BJ (cell line): ENCODE results near the gene DMWD. TPM values are rescaled to one million over a fixed set of nuclear protein-coding genes. Genes with fewer than 3 reads are reported as not detected.

Experiments used
- CTCF ChIA-PET: fragments of 350-600 bp; formaldehyde crosslinking; extraction: SDS; loops from one replicate; lab custom pipeline; 2021; ENCODE audit warnings: antibody characterized with exemption, inconsistent platforms; lab: Yijun Ruan, JAX
- POLR2A ChIA-PET: fragments of 300-600 bp; sonication (Branson Sonifier 250); formaldehyde crosslinking; extraction: SDS; loops from one replicate; lab custom pipeline; 2021; ENCODE audit warnings: antibody characterized with exemption; lab: Charles Lee
- DNase-seq: peaks from one replicate; pipeline ENCODE4 v3.0.0-alpha.2; 2011; ENCODE audit warnings: low read depth
- H3K27me3 ChIP-seq: 2 replicates; pipeline ENCODE4 v1.6.0; 2011; ENCODE audit warnings: low read length; ENCODE audit not compliant: control insufficient read depth, insufficient read depth
- H3K36me3 ChIP-seq: 2 replicates; pipeline ENCODE4 v1.5.1; 2011; ENCODE audit warnings: low read length; ENCODE audit not compliant: control insufficient read depth, insufficient read depth
- H3K4me3 ChIP-seq: 2 replicates; pipeline ENCODE4 v1.5.1; 2011; ENCODE audit warnings: low read depth, mild to moderate bottlenecking, control low read depth, low read length
- polyA plus RNA-seq: library from polyadenylated mRNA; depleted of rRNA; stranded (reverse); fragments of >200 nt; gene quantifications from 2 replicates; pipeline ENCODE4 v1.2.3, GENCODE V29; 2011
- TF ChIP-seq, protein P1 (sequence below): IDR thresholded peaks from 2 replicates; pipeline ENCODE4 v1.5.1; 2011; ENCODE audit warnings: low read depth, mild to moderate bottlenecking, control low read depth, inconsistent platforms, low read length, moderate library complexity; ENCODE audit not compliant: insufficient read depth

The DMWD gene
- polyA plus RNA-seq, 1 experiment = 28.6 TPM

DNA sequence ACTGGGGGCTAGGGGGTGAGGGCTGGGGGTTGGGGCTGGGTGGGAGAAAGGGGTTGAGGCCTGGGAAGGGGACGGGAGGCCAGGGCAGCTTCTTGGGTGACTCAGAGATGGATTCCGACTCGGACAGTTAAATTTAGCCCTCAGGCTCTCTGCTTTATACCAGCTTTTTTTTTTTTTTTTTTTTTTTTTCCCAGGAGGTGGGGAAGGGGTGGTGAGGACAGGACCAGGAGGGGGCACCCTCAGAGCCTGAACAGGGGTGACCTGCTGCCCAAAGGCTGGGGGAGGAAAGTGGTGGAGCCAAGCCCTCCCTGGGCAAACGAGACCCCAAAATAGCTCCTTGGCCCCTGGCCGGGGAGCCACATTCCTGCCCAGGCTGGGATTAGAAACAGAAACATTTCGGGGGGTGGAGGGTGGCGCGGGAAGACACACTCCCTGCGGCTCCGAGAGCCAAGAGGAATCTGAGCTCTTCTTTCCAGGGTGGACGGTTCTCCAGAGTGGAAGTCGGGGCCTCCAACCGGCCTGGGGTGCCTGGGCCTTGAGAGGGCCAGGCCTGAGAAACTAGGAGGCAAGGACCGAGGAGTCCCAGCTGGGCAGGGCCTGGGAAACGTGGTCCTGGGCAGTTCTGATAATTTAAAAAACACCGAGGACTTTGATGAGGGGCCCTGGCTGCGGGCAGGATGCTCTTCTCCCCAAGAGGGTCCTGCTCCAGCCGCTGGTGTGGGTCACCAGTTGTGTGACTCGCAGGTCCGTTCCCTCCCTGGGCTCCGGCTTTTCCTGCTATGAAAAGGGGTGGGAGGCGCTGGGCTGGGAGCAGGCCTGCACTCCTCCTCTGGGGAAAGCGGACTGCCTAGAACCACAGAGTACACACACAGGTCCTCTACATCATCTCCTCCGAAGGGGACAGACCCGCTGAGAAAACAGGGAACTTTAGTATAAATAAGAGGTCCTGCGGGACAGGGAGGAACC is 9.5 kb downstream of the DMWD start:
- peak; percentile 42 for DNase-seq
- TF ChIP-seq, protein P1, sequence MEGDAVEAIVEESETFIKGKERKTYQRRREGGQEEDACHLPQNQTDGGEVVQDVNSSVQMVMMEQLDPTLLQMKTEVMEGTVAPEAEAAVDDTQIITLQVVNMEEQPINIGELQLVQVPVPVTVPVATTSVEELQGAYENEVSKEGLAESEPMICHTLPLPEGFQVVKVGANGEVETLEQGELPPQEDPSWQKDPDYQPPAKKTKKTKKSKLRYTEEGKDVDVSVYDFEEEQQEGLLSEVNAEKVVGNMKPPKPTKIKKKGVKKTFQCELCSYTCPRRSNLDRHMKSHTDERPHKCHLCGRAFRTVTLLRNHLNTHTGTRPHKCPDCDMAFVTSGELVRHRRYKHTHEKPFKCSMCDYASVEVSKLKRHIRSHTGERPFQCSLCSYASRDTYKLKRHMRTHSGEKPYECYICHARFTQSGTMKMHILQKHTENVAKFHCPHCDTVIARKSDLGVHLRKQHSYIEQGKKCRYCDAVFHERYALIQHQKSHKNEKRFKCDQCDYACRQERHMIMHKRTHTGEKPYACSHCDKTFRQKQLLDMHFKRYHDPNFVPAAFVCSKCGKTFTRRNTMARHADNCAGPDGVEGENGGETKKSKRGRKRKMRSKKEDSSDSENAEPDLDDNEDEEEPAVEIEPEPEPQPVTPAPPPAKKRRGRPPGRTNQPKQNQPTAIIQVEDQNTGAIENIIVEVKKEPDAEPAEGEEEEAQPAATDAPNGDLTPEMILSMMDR = no peak
- Histone ChIP-seq H3K27me3 (no peaks in the 10 kb centered on the region), H3K4me3 (peak overlapping the region; percentile 77), H3K36me3 (peaks cover 30% of the 10 kb centered on the region)
- ChIA-PET POLR2A (interaction anchor here (0.5 to 1.4 kb wide), 11 partner anchors 10 to 603 kb away, joined by 3 to 24 read pairs (median 8); partner anchors contain the start of genes DMWD, IRF2BP1, QPCTL and SIX5), CTCF (interaction anchor here (1.0 to 4.1 kb wide), 9 partner anchors 9 to 91 kb away, joined by 3 to 31 read pairs (median 11); partner anchors contain the start of genes DMWD, QPCTL and SIX5)

DNA sequence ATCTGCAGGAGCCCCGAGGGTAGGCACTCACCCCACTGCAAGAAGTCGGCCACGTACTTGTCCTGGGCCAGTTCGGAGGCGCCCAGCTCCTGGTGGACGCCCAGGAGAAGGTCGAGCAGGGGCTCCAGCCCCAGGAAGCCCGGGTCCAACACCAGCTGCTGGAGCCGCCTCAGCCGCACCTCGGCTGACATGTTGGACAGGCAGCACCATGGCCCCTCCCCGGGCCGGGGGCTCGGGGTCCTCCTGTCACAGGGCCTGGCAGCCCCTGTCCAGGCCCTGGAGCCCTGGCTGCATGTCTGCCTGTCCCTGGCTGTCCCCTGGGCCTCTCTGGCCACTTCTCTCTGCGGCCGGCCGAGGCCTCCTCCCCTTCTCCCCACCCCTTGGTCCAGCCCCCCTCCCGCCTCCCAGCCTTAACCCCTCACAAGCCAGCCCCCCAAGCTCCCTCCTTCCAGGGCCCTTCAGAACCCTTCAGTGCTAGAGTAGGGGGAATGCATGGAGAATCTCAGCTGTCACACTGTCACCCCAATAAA is 10.4 kb downstream of the DMWD start, which contains the start of gene DMPK:
DMPK (minus strand) TSS at position 329 of the 530 bp plus-strand sequence; CDS start at position 191, 138 bp downstream.
- peak within 1 kb of the TSS; percentile 77 for H3K4me3 ChIP-seq
- POLR2A ChIA-PET = interaction anchor here (0.5 to 1.4 kb wide), 9 partner anchors 9 to 603 kb away, joined by 3 to 16 read pairs (median 3); partner anchors contain the start of genes DMWD, QPCTL, SIX5 and SNRPD2
- DNase-seq = no peak
- CTCF ChIA-PET = interaction anchor here (1.1 to 4.1 kb wide), 7 partner anchors 10 to 35 kb away, joined by 3 to 31 read pairs (median 13); partner anchors contain the start of genes DMWD and SIX5
- H3K27me3 ChIP-seq = no peaks in the 10 kb centered on the region
- TF ChIP-seq, protein P1 = 0 out of 2 replicates have a peak, but pooled peaks have one; percentile 8
- peaks cover 37% of the 10 kb centered on the region for H3K36me3 ChIP-seq

DNA sequence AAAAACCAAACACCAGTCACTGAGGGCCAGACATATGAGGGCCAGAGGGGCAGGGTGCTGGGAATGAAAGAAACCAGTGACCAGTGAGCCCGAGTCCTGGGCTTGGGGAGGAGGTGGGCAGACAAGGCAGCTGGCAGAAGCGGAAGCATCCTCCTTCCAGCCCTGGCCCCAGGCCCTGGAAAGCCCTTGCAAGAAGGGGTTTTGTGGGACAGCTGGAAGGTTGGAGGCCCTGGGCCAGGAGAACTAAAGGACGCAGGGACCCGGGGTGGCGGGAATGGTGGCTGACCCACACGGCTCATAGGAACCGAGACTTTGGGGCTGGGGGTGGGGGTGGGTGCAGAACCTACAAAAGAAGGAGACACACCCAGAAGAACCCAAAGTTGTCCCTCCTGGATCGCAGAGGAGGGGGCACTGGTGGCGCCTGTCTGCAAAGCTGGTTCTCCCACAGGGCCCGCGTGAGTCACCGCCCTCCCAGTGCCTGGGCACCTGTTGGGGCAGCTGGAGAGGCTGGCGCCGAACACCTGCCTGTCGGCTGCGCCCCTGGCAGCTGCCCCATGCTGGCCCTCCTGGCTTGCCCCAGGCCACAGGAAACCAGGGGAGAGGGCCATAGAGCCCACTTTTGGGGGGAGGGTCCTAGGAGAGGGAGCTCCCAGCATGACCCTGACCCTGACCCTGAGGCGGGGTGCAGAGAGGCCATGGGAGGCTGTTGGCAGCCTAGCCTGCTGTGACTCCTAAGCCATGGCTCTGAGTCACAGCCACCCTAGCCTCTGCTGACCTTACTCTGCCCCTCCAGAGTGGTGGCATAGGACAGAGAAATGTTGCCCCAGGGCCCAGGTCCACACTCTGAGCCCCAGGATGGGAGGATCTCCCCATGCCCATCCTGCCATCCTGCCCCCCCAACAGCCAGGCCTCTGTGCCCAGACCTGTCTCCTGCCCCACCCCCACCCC is 11.2 kb downstream of the DMWD start:
- TF ChIP-seq, protein P1 = no peak
- no peak for DNase-seq
- Histone ChIP-seq H3K4me3 (peak overlapping the region; percentile 77), H3K27me3 (no peaks in the 10 kb centered on the region), H3K36me3 (peaks cover 37% of the 10 kb centered on the region)
- CTCF ChIA-PET = interaction anchor here (2.1 to 4.1 kb wide), 5 partner anchors 9 to 35 kb away, joined by 11 to 31 read pairs (median 16); partner anchors contain the start of genes DMWD and SIX5
- POLR2A ChIA-PET = interaction anchor here (0.5 to 1.1 kb wide), 2 partner anchors 12 to 25 kb away, joined by 3 to 10 read pairs; partner anchors contain the start of gene SIX5

DNA sequence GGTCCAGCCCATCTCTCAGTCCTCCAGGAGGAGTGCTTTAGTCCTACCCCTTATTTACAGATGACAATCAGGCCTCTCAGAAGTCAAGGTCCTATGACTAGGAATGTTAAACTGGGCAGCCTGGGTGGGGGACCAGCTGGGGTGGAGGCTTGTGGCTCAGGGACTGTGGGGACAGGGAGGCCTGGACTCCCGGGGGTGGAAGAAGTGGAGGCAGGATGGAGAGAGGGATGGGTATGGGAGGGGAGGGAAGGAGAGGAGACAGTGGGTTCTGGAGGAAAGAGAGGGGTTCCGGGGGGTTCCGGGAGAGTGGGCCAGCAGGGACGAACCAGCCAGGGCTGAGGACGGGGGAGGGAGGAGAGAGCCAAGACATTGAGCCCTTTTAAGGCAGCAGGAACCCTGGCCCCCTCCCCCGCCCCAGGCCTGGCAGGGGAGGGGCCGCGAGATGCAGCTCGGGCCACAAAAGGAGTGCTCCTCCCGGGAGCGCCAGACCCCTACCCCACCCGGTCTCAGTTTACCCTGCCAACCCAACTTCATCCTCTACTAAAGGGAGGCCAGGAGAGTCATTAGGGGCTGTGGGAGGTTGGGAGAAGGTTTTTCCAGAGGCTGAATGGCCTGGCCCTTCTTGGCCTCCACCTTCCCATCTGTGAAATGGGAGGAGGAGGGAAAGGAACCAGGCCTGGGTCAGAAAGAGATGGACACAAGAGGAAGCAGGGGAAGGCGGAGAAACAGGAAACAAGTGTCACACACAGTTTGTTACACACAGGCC is 12.0 kb downstream of the DMWD start:
- ChIA-PET POLR2A (interaction anchor here (1.1 kb wide), 1 partner anchor 11 kb away, joined by 3 read pairs; the partner anchor contains the start of gene SIX5), CTCF (interaction anchor here (2.6 to 4.1 kb wide), 3 partner anchors 11 to 36 kb away, joined by 16 to 31 read pairs (median 31); partner anchors contain the start of gene SIX5)
- Histone ChIP-seq H3K36me3 (peaks cover 31% of the 10 kb centered on the region), H3K4me3 (peak overlapping the region; percentile 77), H3K27me3 (no peaks in the 10 kb centered on the region)
- no peak for DNase-seq
- TF ChIP-seq, protein P1 = no peak
